IPS DF 4.7 (cell line): Measurements from ENCODE around the gene CLEC17A.

Experiments
- DNase-seq: peaks from one replicate; pipeline ENCODE4 v3.0.0-alpha.2; 2013; ENCODE audit warnings: low spot score; ENCODE audit errors: extremely low read depth

Gene CLEC17A

GRCh38 chr19:14650161-14650560 is 67.3 kb downstream of the CLEC17A start:
- DNase-seq = no peak

DNA sequence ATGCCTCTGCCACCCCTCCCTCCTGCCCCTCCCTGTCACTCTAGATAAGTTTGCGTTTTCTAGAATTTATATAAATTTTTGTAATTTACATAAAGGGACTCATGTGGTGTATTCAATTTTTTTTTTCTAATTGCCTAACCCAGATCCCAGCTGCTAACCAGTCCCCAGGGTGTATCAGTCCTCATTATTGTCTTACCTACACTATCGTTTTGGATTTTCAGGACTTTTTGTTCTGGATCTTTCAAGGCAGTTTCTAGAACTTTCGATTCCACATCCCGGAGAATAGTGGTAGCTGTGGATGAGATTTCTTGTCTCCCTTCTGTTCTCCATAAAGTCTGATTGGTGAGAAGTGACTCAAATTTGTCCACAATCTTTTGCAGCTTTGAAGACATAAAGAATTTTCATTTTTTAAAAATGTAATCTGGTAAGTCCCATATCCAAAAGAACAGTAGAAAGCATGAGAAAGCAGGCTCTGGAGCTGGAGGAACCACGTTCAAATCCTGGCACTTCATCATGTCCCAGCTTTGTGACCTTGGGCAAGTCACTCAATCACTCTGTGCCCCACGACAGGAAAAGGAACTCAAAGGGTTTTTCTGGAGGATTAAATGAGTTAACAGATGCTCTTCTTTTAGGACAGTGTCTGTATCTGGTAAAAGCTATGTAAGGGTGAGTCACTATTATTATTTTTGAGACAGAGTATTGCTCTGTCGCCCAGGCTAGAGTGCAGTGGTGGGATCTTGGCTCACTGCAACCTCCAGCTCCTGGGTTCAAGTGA is 72.1 kb downstream of the CLEC17A start:
- no peak for DNase-seq

GRCh38 chr19:14655726-14656125 is 72.8 kb downstream of the CLEC17A start:
- DNase-seq = no peak

- no peak for DNase-seq
These were observed 77.1 kb downstream of the CLEC17A start for GRCh38 chr19:14659874-14660489.

DNA sequence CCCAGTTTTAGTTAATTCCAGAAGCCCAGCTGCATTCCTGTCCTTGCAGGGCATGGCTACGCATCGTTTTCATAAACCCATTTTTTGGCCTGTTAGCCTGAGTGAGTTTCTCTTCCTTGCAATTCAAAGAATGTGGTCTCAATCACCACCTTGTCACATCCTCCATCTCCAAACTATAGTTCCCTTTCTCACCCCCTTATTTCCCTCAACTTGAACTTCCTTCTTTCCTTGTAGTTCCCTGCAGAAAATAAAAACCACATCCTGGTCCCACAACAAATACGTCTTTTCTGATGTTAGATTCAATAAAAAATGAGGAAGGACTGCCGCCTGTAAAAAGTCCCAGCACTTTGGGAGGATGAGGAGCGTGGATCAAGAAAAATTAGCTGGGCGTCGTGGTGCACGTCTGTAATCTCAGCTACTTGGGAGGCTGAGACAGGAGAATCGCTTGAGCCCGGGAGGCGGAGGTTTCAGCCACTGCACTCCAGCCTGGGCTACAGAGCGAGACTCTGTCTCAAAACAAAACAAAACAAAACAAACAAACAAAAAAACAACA is 78.6 kb downstream of the CLEC17A start:
- no peak for DNase-seq
